ENCODE data around the gene COBL.

GRCh38 chr7:51022821-51023220 is 293.8 kb downstream of the COBL start:
- TF ChIP-seq, protein P1, sequence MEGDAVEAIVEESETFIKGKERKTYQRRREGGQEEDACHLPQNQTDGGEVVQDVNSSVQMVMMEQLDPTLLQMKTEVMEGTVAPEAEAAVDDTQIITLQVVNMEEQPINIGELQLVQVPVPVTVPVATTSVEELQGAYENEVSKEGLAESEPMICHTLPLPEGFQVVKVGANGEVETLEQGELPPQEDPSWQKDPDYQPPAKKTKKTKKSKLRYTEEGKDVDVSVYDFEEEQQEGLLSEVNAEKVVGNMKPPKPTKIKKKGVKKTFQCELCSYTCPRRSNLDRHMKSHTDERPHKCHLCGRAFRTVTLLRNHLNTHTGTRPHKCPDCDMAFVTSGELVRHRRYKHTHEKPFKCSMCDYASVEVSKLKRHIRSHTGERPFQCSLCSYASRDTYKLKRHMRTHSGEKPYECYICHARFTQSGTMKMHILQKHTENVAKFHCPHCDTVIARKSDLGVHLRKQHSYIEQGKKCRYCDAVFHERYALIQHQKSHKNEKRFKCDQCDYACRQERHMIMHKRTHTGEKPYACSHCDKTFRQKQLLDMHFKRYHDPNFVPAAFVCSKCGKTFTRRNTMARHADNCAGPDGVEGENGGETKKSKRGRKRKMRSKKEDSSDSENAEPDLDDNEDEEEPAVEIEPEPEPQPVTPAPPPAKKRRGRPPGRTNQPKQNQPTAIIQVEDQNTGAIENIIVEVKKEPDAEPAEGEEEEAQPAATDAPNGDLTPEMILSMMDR (IDR thresholded peaks at IDR 0.05) = no peak
- no peak for TF ChIP-seq POLR2A (IDR thresholded peaks at IDR 0.05)

All from right lobe of liver (tissue), 4 donors.